WTC11 (cell line): ENCODE measurements around the gene CACNA1B. TPM values are rescaled to one million over a fixed set of nuclear protein-coding genes. Genes with fewer than 3 reads are reported as not detected.

Experiments
- ATAC-seq: fragments of 200-7000 bp; cut with Tn5 transposase; 2 replicates; pipeline ENCODE4 v1.10.0; 2021; ENCODE audit warnings: mild to moderate bottlenecking, moderate library complexity
- CTCF ChIA-PET: fragments of 300-600 bp; sonication (Branson Sonifier 250); formaldehyde crosslinking; loops from one replicate; lab custom pipeline; 2021; ENCODE audit warnings: antibody characterized with exemption; lab: Charles Lee
- POLR2A ChIA-PET: fragments of 350-600 bp; sonication (Branson Sonifier 250); formaldehyde crosslinking; loops from one replicate; lab custom pipeline; 2021; ENCODE audit warnings: antibody characterized with exemption; lab: Charles Lee
- DNase-seq: peaks from one replicate; pipeline ENCODE4 v3.0.0; 2021; ENCODE audit warnings: low spot score
- H3K27ac Mint-ChIP-seq: 2 replicates; pipeline ENCODE4 v1.8.0; 2021; ENCODE audit warnings: mixed read lengths
- H3K27me3 Mint-ChIP-seq: 2 replicates; pipeline ENCODE4 v1.8.0; 2021; ENCODE audit warnings: low read depth, mild to moderate bottlenecking, moderate library complexity, mixed read lengths
- H3K36me3 Mint-ChIP-seq: 2 replicates; pipeline ENCODE4 v1.8.0; 2021; ENCODE audit warnings: mixed read lengths
- H3K4me1 Mint-ChIP-seq: 2 replicates; pipeline ENCODE4 v1.8.0; 2022; ENCODE audit warnings: mixed read lengths
- H3K4me3 Mint-ChIP-seq: 2 replicates; pipeline ENCODE4 v1.8.0; 2021; ENCODE audit warnings: mild to moderate bottlenecking, moderate library complexity, mixed read lengths
- H3K9me3 Mint-ChIP-seq: 2 replicates; pipeline ENCODE4 v1.8.0; 2021; ENCODE audit warnings: mixed read lengths
- FOXJ3 ChIP-seq: sonication (generic); formaldehyde crosslinking; IDR thresholded peaks from 2 replicates; pipeline ENCODE4 v1.9.0; 2021; ENCODE audit warnings: missing genetic modification reagents, mild to moderate bottlenecking, borderline replicate concordance
- FOXP1 ChIP-seq: sonication (generic); formaldehyde crosslinking; IDR thresholded peaks from 2 replicates; pipeline ENCODE4 v1.8.0; 2022; ENCODE audit warnings: missing genetic modification reagents, mild to moderate bottlenecking, moderate library complexity, borderline replicate concordance
- IRF2 ChIP-seq: sonication (generic); formaldehyde crosslinking; IDR thresholded peaks from 2 replicates; pipeline ENCODE4 v1.8.0; 2022; ENCODE audit warnings: low read depth, missing genetic modification reagents, borderline replicate concordance
- NR3C1 ChIP-seq: sonication (generic); formaldehyde crosslinking; conservative IDR thresholded peaks from 2 replicates; pipeline ENCODE4 v1.8.1; 2023; ENCODE audit warnings: low read depth, mild to moderate bottlenecking, missing genetic modification reagents
- SMAD3 ChIP-seq: sonication (generic); formaldehyde crosslinking; IDR thresholded peaks from 2 replicates; pipeline ENCODE4 v1.8.0; 2022; ENCODE audit warnings: missing genetic modification reagents, mild to moderate bottlenecking, borderline replicate concordance
- SOX15 ChIP-seq: fragments of 250-450 bp; sonication (Bioruptor Pico); IDR thresholded peaks from 2 replicates; pipeline ENCODE4 v1.9.0; 2021; ENCODE audit warnings: mild to moderate bottlenecking
- TP53 ChIP-seq: sonication (generic); formaldehyde crosslinking; IDR thresholded peaks from 2 replicates; pipeline ENCODE4 v1.8.1; 2023; ENCODE audit warnings: mild to moderate bottlenecking, missing genetic modification reagents
- ZNF232 ChIP-seq: sonication (generic); formaldehyde crosslinking; IDR thresholded peaks from 2 replicates; pipeline ENCODE4 v1.8.0; 2022; ENCODE audit warnings: mild to moderate bottlenecking, missing genetic modification reagents
- total RNA-seq: library from RNA; stranded (reverse); gene quantifications from 3 replicates; pipeline ENCODE4 v1.2.3, GENCODE V29; 2021
- TF ChIP-seq, protein P1 (sequence below): sonication (generic); formaldehyde crosslinking; IDR thresholded peaks from 2 replicates; pipeline ENCODE4 v1.8.1; 2023; ENCODE audit warnings: mild to moderate bottlenecking, missing genetic modification reagents, borderline replicate concordance
- TF ChIP-seq, protein P2 (sequence below): fragments of 250-450 bp; sonication (Bioruptor Pico); IDR thresholded peaks from 2 replicates; pipeline ENCODE4 v1.9.0; 2021; ENCODE audit warnings: mild to moderate bottlenecking, borderline replicate concordance
- TF ChIP-seq, protein P3 (sequence below): sonication (generic); formaldehyde crosslinking; IDR thresholded peaks from 2 replicates; pipeline ENCODE4 v1.8.0; 2022; ENCODE audit warnings: mild to moderate bottlenecking, missing genetic modification reagents
- TF ChIP-seq, protein P4 (sequence below): sonication (generic); formaldehyde crosslinking; IDR thresholded peaks from 2 replicates; pipeline ENCODE4 v1.8.1; 2023; ENCODE audit warnings: mild to moderate bottlenecking, missing genetic modification reagents

Gene CACNA1B
- total RNA-seq, 1 experiment from 2014 or later: 8.4 TPM

DNA sequence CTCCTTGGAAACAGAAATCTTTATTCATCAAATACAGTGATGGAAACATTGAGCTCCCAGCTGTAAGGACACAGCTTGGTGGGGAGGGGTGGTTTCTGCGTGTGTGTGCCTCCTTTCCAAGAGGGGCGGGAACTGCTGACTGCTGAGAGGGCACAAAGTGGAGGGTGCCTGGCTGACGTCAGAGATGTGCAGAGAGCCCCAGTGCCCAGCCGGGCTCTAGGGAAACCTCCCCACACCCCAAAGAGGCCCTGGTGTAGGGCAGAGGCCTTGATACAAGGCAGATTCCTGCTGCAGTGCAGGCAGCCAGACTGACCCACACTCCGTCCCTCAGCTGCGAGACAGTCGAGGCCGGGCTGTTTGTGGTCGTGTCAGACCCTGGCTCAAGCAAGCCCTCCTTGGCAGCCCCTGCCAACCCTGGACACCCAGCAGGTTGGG, 191.0 kb downstream of the CACNA1B start:
- H3K27ac Mint-ChIP-seq: no peak overlapping the region
- no peaks in the 10 kb centered on the region for H3K27me3 Mint-ChIP-seq
- ATAC-seq (peak; percentile 10; the same call in 1 of the 2 replicates), DNase-seq (no peak)
- peaks cover 54% of the 10 kb centered on the region for H3K4me1 Mint-ChIP-seq
- no peak overlapping the region for H3K4me3 Mint-ChIP-seq
- peak; percentile 43; the same call in 1 of the 2 replicates for TF ChIP-seq FOXP1
- TF ChIP-seq, protein P1, sequence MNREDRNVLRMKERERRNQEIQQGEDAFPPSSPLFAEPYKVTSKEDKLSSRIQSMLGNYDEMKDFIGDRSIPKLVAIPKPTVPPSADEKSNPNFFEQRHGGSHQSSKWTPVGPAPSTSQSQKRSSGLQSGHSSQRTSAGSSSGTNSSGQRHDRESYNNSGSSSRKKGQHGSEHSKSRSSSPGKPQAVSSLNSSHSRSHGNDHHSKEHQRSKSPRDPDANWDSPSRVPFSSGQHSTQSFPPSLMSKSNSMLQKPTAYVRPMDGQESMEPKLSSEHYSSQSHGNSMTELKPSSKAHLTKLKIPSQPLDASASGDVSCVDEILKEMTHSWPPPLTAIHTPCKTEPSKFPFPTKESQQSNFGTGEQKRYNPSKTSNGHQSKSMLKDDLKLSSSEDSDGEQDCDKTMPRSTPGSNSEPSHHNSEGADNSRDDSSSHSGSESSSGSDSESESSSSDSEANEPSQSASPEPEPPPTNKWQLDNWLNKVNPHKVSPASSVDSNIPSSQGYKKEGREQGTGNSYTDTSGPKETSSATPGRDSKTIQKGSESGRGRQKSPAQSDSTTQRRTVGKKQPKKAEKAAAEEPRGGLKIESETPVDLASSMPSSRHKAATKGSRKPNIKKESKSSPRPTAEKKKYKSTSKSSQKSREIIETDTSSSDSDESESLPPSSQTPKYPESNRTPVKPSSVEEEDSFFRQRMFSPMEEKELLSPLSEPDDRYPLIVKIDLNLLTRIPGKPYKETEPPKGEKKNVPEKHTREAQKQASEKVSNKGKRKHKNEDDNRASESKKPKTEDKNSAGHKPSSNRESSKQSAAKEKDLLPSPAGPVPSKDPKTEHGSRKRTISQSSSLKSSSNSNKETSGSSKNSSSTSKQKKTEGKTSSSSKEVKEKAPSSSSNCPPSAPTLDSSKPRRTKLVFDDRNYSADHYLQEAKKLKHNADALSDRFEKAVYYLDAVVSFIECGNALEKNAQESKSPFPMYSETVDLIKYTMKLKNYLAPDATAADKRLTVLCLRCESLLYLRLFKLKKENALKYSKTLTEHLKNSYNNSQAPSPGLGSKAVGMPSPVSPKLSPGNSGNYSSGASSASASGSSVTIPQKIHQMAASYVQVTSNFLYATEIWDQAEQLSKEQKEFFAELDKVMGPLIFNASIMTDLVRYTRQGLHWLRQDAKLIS (CRISPR knock-in tag): no peak
- H3K36me3 Mint-ChIP-seq: peaks cover 6% of the 10 kb centered on the region
- CTCF ChIA-PET: interaction anchor here (1.1 to 1.6 kb wide), 2 partner anchors 33 to 46 kb away, joined by 3 to 7 read pairs; no protein-coding TSS in a partner anchor
- POLR2A ChIA-PET: interaction anchor here (1.2 kb wide), 1 partner anchor 45 kb away, joined by 4 read pairs; no protein-coding TSS in a partner anchor
- H3K9me3 Mint-ChIP-seq: no peaks in the 10 kb centered on the region

DNA sequence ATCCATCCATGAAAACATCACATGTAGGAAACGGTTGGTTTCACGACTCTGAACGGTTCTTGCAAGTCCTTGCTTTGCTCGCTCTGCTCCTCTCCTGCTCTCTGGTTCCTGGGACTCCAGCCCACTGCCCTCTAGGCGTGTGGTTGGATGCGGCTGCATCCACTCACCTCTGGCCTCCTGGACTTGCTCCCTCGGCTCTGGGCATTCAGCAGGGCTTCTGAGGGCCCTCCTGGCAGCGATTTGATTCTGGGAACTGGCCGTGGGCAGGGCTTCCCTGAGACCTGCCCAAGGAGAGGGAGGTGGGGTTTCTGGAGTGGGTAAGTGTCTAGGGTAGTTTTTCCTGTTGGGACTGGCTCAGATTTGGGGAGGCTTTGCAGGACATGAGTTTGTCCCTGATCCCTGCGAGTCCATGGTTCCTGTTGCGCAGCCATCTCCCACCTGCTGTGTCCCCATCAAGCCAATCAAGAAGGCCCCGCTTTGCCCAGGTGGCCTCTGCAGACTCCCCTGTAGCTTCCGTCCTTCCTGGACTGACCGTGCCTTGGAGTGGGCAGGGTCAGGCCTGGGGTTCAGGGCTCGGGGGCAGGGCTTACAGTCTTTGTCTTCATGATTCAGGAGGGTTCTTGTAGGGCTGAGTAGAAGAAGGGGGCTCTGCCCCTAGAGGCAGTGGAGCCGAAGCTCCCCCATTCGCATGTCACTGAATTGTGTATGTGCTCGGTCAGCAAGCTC, 192.3 kb downstream of the CACNA1B start:
- POLR2A ChIA-PET: no interaction called here
- ATAC-seq: peak; percentile 34

More for the DNA sequence above, 192.3 kb downstream of the CACNA1B start:
- no peaks in the 10 kb centered on the region; the same call in 1 of the 2 replicates for H3K36me3 Mint-ChIP-seq
- peak overlapping the region; percentile 70 for H3K27ac Mint-ChIP-seq
- H3K27me3 Mint-ChIP-seq: no peaks in the 10 kb centered on the region
- CTCF ChIA-PET: interaction anchor here (0.6 to 1.7 kb wide), 6 partner anchors 8 to 50 kb away, joined by 3 to 6 read pairs (median 4); no protein-coding TSS in a partner anchor
- peaks cover 58% of the 10 kb centered on the region for H3K4me1 Mint-ChIP-seq
- no peak for DNase-seq
- H3K4me3 Mint-ChIP-seq: no peak overlapping the region
- TF ChIP-seq ZNF232 (CRISPR knock-in tag) (no peak), SOX15 (CRISPR knock-in tag) (no peak), IRF2 (CRISPR knock-in tag) (no peak), FOXJ3 (no peak), NR3C1 (CRISPR knock-in tag) (no peak), TP53 (CRISPR knock-in tag) (no peak), SMAD3 (CRISPR knock-in tag) (no peak)
- TF ChIP-seq, protein P2, sequence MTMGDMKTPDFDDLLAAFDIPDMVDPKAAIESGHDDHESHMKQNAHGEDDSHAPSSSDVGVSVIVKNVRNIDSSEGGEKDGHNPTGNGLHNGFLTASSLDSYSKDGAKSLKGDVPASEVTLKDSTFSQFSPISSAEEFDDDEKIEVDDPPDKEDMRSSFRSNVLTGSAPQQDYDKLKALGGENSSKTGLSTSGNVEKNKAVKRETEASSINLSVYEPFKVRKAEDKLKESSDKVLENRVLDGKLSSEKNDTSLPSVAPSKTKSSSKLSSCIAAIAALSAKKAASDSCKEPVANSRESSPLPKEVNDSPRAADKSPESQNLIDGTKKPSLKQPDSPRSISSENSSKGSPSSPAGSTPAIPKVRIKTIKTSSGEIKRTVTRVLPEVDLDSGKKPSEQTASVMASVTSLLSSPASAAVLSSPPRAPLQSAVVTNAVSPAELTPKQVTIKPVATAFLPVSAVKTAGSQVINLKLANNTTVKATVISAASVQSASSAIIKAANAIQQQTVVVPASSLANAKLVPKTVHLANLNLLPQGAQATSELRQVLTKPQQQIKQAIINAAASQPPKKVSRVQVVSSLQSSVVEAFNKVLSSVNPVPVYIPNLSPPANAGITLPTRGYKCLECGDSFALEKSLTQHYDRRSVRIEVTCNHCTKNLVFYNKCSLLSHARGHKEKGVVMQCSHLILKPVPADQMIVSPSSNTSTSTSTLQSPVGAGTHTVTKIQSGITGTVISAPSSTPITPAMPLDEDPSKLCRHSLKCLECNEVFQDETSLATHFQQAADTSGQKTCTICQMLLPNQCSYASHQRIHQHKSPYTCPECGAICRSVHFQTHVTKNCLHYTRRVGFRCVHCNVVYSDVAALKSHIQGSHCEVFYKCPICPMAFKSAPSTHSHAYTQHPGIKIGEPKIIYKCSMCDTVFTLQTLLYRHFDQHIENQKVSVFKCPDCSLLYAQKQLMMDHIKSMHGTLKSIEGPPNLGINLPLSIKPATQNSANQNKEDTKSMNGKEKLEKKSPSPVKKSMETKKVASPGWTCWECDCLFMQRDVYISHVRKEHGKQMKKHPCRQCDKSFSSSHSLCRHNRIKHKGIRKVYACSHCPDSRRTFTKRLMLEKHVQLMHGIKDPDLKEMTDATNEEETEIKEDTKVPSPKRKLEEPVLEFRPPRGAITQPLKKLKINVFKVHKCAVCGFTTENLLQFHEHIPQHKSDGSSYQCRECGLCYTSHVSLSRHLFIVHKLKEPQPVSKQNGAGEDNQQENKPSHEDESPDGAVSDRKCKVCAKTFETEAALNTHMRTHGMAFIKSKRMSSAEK: no peak
- TF ChIP-seq, protein P3, sequence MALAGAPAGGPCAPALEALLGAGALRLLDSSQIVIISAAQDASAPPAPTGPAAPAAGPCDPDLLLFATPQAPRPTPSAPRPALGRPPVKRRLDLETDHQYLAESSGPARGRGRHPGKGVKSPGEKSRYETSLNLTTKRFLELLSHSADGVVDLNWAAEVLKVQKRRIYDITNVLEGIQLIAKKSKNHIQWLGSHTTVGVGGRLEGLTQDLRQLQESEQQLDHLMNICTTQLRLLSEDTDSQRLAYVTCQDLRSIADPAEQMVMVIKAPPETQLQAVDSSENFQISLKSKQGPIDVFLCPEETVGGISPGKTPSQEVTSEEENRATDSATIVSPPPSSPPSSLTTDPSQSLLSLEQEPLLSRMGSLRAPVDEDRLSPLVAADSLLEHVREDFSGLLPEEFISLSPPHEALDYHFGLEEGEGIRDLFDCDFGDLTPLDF (CRISPR knock-in tag): no peak
- TF ChIP-seq, protein P4, sequence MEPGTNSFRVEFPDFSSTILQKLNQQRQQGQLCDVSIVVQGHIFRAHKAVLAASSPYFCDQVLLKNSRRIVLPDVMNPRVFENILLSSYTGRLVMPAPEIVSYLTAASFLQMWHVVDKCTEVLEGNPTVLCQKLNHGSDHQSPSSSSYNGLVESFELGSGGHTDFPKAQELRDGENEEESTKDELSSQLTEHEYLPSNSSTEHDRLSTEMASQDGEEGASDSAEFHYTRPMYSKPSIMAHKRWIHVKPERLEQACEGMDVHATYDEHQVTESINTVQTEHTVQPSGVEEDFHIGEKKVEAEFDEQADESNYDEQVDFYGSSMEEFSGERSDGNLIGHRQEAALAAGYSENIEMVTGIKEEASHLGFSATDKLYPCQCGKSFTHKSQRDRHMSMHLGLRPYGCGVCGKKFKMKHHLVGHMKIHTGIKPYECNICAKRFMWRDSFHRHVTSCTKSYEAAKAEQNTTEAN: no peak
- H3K9me3 Mint-ChIP-seq: no peaks in the 10 kb centered on the region
